PC-3 (cell line): ENCODE measurements around the gene MLPH. TPM values are rescaled to one million over a fixed set of nuclear protein-coding genes. Genes with fewer than 3 reads are reported as not detected.

ENCODE experiments used
- ATAC-seq: fragments of 200-7000 bp; cut with Tn5 transposase; 2 replicates; pipeline ENCODE4 v1.9.1; 2020; ENCODE audit warnings: mild to moderate bottlenecking, moderate library complexity
- BruUV-seq: library from RNA; stranded (reverse); fragments of 400-500 nt; replicated peaks from 2 replicates; lab custom pipeline; 2021; lab: Mats Ljungman, UMichigan
- CTCF ChIA-PET: fragments of 300-600 bp; sonication (Branson Sonifier 250); formaldehyde crosslinking; loops from one replicate; lab custom pipeline; 2022; ENCODE audit warnings: antibody characterized with exemption; lab: Charles Lee
- POLR2A ChIA-PET: fragments of 300-600 bp; sonication (Branson Sonifier 250); formaldehyde crosslinking; loops from one replicate; lab custom pipeline; 2022; ENCODE audit warnings: antibody characterized with exemption; ENCODE audit not compliant: unreplicated experiment; lab: Charles Lee
- DNase-seq: peaks from one replicate; pipeline ENCODE4 v3.0.0-alpha.2; 2015
- H2AFZ ChIP-seq: fragments of 300-600 bp; sonication (generic); 2 replicates; pipeline ENCODE4 v1.6.0; 2016; ENCODE audit warnings: antibody characterized with exemption, low read length
- H3F3A ChIP-seq: fragments of 300-600 bp; sonication (generic); one replicate; pipeline ENCODE4 v1.6.0; 2017; ENCODE audit warnings: antibody characterized with exemption, low read length, control low read depth, mild to moderate bottlenecking; ENCODE audit not compliant: unreplicated experiment
- H3K27ac ChIP-seq: fragments of 300-600 bp; sonication (generic); 2 replicates; pipeline ENCODE4 v1.5.1; 2016; ENCODE audit warnings: mild to moderate bottlenecking, low read length
- H3K27me3 ChIP-seq: fragments of 300-600 bp; sonication (generic); 2 replicates; pipeline ENCODE4 v1.6.1; 2016; ENCODE audit warnings: low read length, mixed read lengths
- H3K36me3 ChIP-seq: fragments of 300-600 bp; sonication (generic); 2 replicates; pipeline ENCODE4 v1.6.1; 2016; ENCODE audit warnings: low read depth, mixed run types, low read length, mixed read lengths
- H3K4me1 ChIP-seq: fragments of 300-600 bp; sonication (generic); 2 replicates; pipeline ENCODE4 v1.5.1; 2016; ENCODE audit warnings: low read length; ENCODE audit not compliant: insufficient read depth
- H3K4me2 ChIP-seq: fragments of 300-600 bp; sonication (generic); 2 replicates; pipeline ENCODE4 v1.6.0; 2016; ENCODE audit warnings: low read length
- H3K4me3 ChIP-seq: fragments of 300-600 bp; sonication (generic); 2 replicates; pipeline ENCODE4 v1.5.1; 2016; ENCODE audit warnings: mild to moderate bottlenecking, low read length, mixed read lengths
- H3K79me2 ChIP-seq: fragments of 300-600 bp; sonication (generic); 2 replicates; pipeline ENCODE4 v1.6.1; 2017; ENCODE audit warnings: low read length, mixed read lengths
- H3K9ac ChIP-seq: fragments of 300-600 bp; sonication (generic); 2 replicates; pipeline ENCODE4 v1.6.0; 2016; ENCODE audit warnings: mild to moderate bottlenecking, low read length
- H3K9me2 ChIP-seq: fragments of 300-600 bp; sonication (generic); replicated peaks from 2 replicates; pipeline ENCODE4 v1.6.1; 2016; ENCODE audit warnings: mixed run types, low read length, mixed read lengths
- H3K9me3 ChIP-seq: fragments of 300-600 bp; sonication (generic); 2 replicates; pipeline ENCODE4 v1.6.1; 2016; ENCODE audit warnings: low read length, mixed read lengths
- H4K20me1 ChIP-seq: fragments of 300-600 bp; sonication (generic); 2 replicates; pipeline ENCODE4 v1.6.1; 2016; ENCODE audit warnings: low read length, mixed read lengths
- CTCF ChIP-seq: fragments of 300-600 bp; sonication (generic); conservative IDR thresholded peaks from 2 replicates; pipeline ENCODE4 v1.5.1; 2017; ENCODE audit warnings: antibody characterized with exemption, low read depth, mild to moderate bottlenecking, low read length
- EZH2 ChIP-seq: fragments of 300-600 bp; sonication (generic); IDR thresholded peaks from one replicate; pipeline ENCODE4 v1.6.1; 2017; ENCODE audit warnings: antibody characterized with exemption, mild to moderate bottlenecking, low read length; ENCODE audit not compliant: unreplicated experiment
- EZH2phosphoT487 ChIP-seq: fragments of 300-600 bp; sonication (generic); IDR thresholded peaks from 2 replicates; pipeline ENCODE4 v1.6.1; 2018; ENCODE audit warnings: mild to moderate bottlenecking, antibody characterized with exemption, low read length, borderline replicate concordance
- intact Hi-C: fragments of 100-400 bp; cut with micrococcal nuclease; formaldehyde crosslinking; loops from 2 replicates; pipeline ENCODE4 v1.9.0; 2023
- total RNA-seq: library from RNA; depleted of rRNA; stranded (reverse); fragments of >200 nt; gene quantifications from 2 replicates; pipeline ENCODE4 v1.2.3, GENCODE V29; 2014

The MLPH gene
- total RNA-seq, 1 experiment from 2014 or later = 201 TPM

GRCh38 chr2:237527233-237527632 is 40.2 kb downstream of the MLPH start:
- peaks cover 72% of the 10 kb centered on the region for H3K36me3 ChIP-seq
- H3K4me2 ChIP-seq = no peak overlapping the region
- no peaks in the 10 kb centered on the region for H3K27me3 ChIP-seq
- H3F3A ChIP-seq = peaks cover 3% of the 10 kb centered on the region
- BruUV-seq = no TSS peak
- H3K27ac ChIP-seq = no peak overlapping the region
- H4K20me1 ChIP-seq = 0 out of 2 replicates have a peak, but pooled peaks cover 4% of the 10 kb centered on the region
- POLR2A ChIA-PET = no interaction called here
- intact Hi-C loops = no loop called here
- no peaks in the 10 kb centered on the region for H3K4me1 ChIP-seq
- no peaks in the 10 kb centered on the region for H3K79me2 ChIP-seq
- DNase-seq (no peak), ATAC-seq (no peak)
- H3K9me2 ChIP-seq = no peaks in the 10 kb centered on the region
- TF ChIP-seq EZH2phosphoT487 (no peak), EZH2 (no peak), CTCF (no peak)
- no peak overlapping the region for H3K9ac ChIP-seq
- H3K9me3 ChIP-seq = no peaks in the 10 kb centered on the region
- H2AFZ ChIP-seq = no peak overlapping the region
- CTCF ChIA-PET = no interaction called here
- H3K4me3 ChIP-seq = no peak overlapping the region

- DNase-seq (no peak), ATAC-seq (no peak)
- TF ChIP-seq EZH2 = no peak
- no peak for TF ChIP-seq EZH2phosphoT487
- TF ChIP-seq CTCF = no peak
- Histone ChIP-seq H2AFZ (no peak overlapping the region), H3K36me3 (peaks cover 77% of the 10 kb centered on the region), H3K27ac (no peak overlapping the region), H3K27me3 (no peaks in the 10 kb centered on the region), H3K9me3 (no peaks in the 10 kb centered on the region), H3F3A (peaks cover 3% of the 10 kb centered on the region), H3K4me2 (no peak overlapping the region), H3K9ac (no peak overlapping the region), H4K20me1 (0 out of 2 replicates have a peak, but pooled peaks cover 4% of the 10 kb centered on the region), H3K4me1 (no peaks in the 10 kb centered on the region), H3K79me2 (no peaks in the 10 kb centered on the region), H3K9me2 (no peaks in the 10 kb centered on the region), H3K4me3 (no peak overlapping the region)
- TSS peak; percentile 3 for BruUV-seq
- ChIA-PET CTCF (no interaction called here), POLR2A (no interaction called here)
- intact Hi-C loops = no loop called here
Observed at GRCh38 chr2:237527766-237528165, 40.7 kb downstream of the MLPH start.

- Histone ChIP-seq H4K20me1 (0 out of 2 replicates have a peak, but pooled peaks cover 4% of the 10 kb centered on the region), H3K4me1 (no peaks in the 10 kb centered on the region), H3K27ac (no peak overlapping the region), H2AFZ (no peak overlapping the region), H3K9me2 (no peaks in the 10 kb centered on the region), H3K9me3 (no peaks in the 10 kb centered on the region), H3K79me2 (no peaks in the 10 kb centered on the region), H3K36me3 (peaks cover 85% of the 10 kb centered on the region), H3K4me2 (no peak overlapping the region), H3K27me3 (no peaks in the 10 kb centered on the region), H3K4me3 (no peak overlapping the region), H3F3A (peaks cover 3% of the 10 kb centered on the region), H3K9ac (no peak overlapping the region)
- ChIA-PET POLR2A (no interaction called here), CTCF (no interaction called here)
- no TSS peak for BruUV-seq
- no peak for DNase-seq
- ATAC-seq = no peak
- intact Hi-C loops = no loop called here
- no peak for TF ChIP-seq CTCF
- TF ChIP-seq EZH2 = no peak
- no peak for TF ChIP-seq EZH2phosphoT487
Observed at GRCh38 chr2:237529452-237530402, 42.7 kb downstream of the MLPH start.
